Thyroid gland (tissue), 4 donors: ENCODE measurements around the gene C2orf42. TPM values are rescaled to one million over a fixed set of nuclear protein-coding genes. Genes with fewer than 3 reads are reported as not detected.
"Not testable (repeated sequence)": the region's sequence is repeated elsewhere in the genome, so short reads cannot be mapped to it uniquely, and the experiment has no call there.

Source experiments
- DNase-seq, 2 donors: peaks; one replicate each; pipeline ENCODE4 v3.0.0-alpha.2; 2019
- H3K27ac ChIP-seq, 3 donors: fragments of 200-600 bp; sonication (generic); 1 replicate in 2 of 3; 2 replicates in 1 of 3; pipeline ENCODE4 v1.5.1; 2016 to 2019; ENCODE audit warnings: mild to moderate bottlenecking in 1 of 3, moderate library complexity in 1 of 3
- H3K27me3 ChIP-seq: fragments of 200-600 bp; sonication (generic); one replicate; pipeline ENCODE4 v1.5.1; 2019
- H3K36me3 ChIP-seq, 2 donors: fragments of 200-600 bp; sonication (generic); one replicate each; pipeline ENCODE4 v1.5.1; 2016 to 2019
- H3K4me1 ChIP-seq, 2 donors: fragments of 200-600 bp; sonication (generic); one replicate each; pipeline ENCODE4 v1.5.1; 2017 to 2019
- H3K4me3 ChIP-seq, 3 donors: fragments of 200-600 bp; sonication (generic); replicated peaks in 1 of 3; 1 replicate in 2 of 3; 2 replicates in 1 of 3; pipeline ENCODE4 v1.5.1; 2016; ENCODE audit warnings: mild to moderate bottlenecking in 1 of 3
- H3K9me3 ChIP-seq: fragments of 200-600 bp; sonication (generic); one replicate; pipeline ENCODE4 v1.5.1; 2017
- POLR2A ChIP-seq, 2 donors: fragments of 450-650 bp; IDR thresholded peaks; one replicate each; pipeline ENCODE4 v1.6.1; 2017; ENCODE audit warnings: antibody characterized with exemption in 2 of 2, mild to moderate bottlenecking in 2 of 2, moderate library complexity in 1 of 2
- WGBS, 2 donors: methylation state at CpG; one replicate each; pipeline ENCODE4 v1.1.5; 2017; 5-methylcytosine and 5-hydroxymethylcytosine counted together
- intact Hi-C: fragments of 100-400 bp; cut with DNase I; formaldehyde crosslinking; loops from one replicate; pipeline ENCODE4 v1.15.1; 2023
- total RNA-seq, 4 donors: library from RNA; depleted of rRNA; stranded (reverse); fragments of >200 nt; gene quantifications; one replicate each; pipeline ENCODE4 v1.2.3, GENCODE V29; 2016
- TF ChIP-seq, protein P1 (sequence below), 6 experiments: fragments of 200-600 bp in 3 of 6; fragments of 450-650 bp in 3 of 6; sonication (generic) in 3 of 6; IDR thresholded peaks; one replicate each; pipeline ENCODE4 v1.5.1; 2016 to 2019; ENCODE audit warnings: antibody characterized with exemption in 6 of 6, mild to moderate bottlenecking in 2 of 6, inconsistent platforms in 1 of 6, moderate library complexity in 1 of 6

The C2orf42 gene
- total RNA-seq, 4 donors from 2014 or later, result 9.8 to 26.5 (median 18.0) TPM

- intact Hi-C loops, result no loop called here
- H3K27me3 ChIP-seq, result no peaks in the 10 kb centered on the region
- no peaks in the 10 kb centered on the region for H3K9me3 ChIP-seq
- no peak overlapping the region for H3K4me3 ChIP-seq
- no peaks in the 10 kb centered on the region for H3K36me3 ChIP-seq
- H3K27ac ChIP-seq, result peak overlapping the region in 1 of 3 donors; percentile 11
- WGBS, 2 donors, result 49 to 55% methylated on average over 11 of the region's 11 CpGs
- TF ChIP-seq POLR2A (IDR thresholded peaks at IDR 0.05), result no peak
- TF ChIP-seq, protein P1, sequence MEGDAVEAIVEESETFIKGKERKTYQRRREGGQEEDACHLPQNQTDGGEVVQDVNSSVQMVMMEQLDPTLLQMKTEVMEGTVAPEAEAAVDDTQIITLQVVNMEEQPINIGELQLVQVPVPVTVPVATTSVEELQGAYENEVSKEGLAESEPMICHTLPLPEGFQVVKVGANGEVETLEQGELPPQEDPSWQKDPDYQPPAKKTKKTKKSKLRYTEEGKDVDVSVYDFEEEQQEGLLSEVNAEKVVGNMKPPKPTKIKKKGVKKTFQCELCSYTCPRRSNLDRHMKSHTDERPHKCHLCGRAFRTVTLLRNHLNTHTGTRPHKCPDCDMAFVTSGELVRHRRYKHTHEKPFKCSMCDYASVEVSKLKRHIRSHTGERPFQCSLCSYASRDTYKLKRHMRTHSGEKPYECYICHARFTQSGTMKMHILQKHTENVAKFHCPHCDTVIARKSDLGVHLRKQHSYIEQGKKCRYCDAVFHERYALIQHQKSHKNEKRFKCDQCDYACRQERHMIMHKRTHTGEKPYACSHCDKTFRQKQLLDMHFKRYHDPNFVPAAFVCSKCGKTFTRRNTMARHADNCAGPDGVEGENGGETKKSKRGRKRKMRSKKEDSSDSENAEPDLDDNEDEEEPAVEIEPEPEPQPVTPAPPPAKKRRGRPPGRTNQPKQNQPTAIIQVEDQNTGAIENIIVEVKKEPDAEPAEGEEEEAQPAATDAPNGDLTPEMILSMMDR (IDR thresholded peaks at IDR 0.05), result no peak
- DNase-seq, result peak in 1 of 2 donors; percentile 45
- H3K4me1 ChIP-seq, result peaks cover 5 to 20% of the 10 kb centered on the region in 2 donors
These were observed 86.3 kb downstream of the C2orf42 start for GRCh38 chr2:70104231-70105111.

GRCh38 chr2:70103531-70104061 is 87.2 kb downstream of the C2orf42 start:
- H3K27ac ChIP-seq, result peak overlapping the region in 1 of 3 donors; percentile 2
- DNase-seq, result no peak
- TF ChIP-seq, protein P1 (IDR thresholded peaks at IDR 0.05), result no peak
- no peak for TF ChIP-seq POLR2A (IDR thresholded peaks at IDR 0.05)
- no peaks in the 10 kb centered on the region for H3K9me3 ChIP-seq
- no peaks in the 10 kb centered on the region for H3K36me3 ChIP-seq
- 91 to 92% methylated on average over 5 of the region's 5 CpGs for WGBS, 2 donors
- H3K4me1 ChIP-seq, result peaks cover 5 to 11% of the 10 kb centered on the region in 2 donors
- no peak overlapping the region for H3K4me3 ChIP-seq
- intact Hi-C loops, result no loop called here
- no peaks in the 10 kb centered on the region for H3K27me3 ChIP-seq

DNA sequence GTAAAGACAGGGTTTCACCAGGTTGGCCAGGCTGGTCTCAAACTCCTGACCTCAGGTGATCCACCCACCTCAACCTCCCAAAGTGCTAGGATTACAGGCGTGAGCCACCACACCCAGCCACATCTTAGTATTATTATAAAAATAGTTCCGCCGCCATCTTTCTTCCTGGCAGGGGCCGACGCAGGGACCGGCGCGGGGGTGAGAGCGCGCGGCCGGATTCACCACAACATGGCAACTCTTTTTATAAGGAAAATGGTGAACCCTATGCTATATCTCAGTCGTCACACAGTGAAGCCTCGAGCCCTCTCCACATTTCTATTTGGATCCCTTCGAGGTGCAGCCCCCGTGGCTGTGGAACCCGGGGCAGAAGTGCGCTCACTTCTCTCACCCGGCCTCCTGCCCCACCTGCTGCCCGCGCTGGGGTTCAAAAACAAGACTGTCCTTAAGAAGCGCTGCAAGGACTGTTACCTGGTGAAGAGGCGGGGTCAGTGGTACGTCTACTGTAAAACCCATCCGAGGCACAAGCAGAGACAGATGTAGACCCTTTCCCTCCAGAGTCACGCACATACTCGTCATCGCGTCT is 88.4 kb downstream of the C2orf42 start:
- H3K9me3 ChIP-seq, H3K4me3 ChIP-seq, H3K27ac ChIP-seq, intact Hi-C loops, H3K27me3 ChIP-seq, H3K36me3 ChIP-seq, DNase-seq, H3K4me1 ChIP-seq: not testable (repeated sequence)
- 90 to 96% methylated on average over 29 of the region's 29 CpGs for WGBS, 2 donors

DNA sequence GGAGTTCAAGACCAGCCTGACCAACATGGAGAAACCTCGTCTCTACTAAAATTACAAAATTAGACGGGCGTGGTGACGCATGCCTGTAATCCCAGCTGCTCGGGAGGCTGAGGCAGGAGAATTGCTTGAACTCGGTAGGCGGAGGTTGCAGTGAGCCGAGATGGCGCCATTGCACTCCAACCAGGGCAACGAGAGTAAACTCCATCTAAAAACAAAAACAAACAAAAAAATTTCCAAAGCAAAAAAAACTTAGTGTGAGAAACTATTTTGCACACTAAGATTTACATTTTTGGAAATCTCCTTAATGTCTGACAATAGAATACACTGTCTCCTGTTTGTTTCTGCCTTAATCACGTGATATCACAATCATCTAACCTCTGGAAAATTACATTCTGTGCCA is 89.1 kb downstream of the C2orf42 start:
- H3K27me3 ChIP-seq, H3K9me3 ChIP-seq, H3K36me3 ChIP-seq, H3K4me1 ChIP-seq, DNase-seq, intact Hi-C loops, H3K4me3 ChIP-seq, H3K27ac ChIP-seq: not testable (repeated sequence)
- 89 to 94% methylated on average over 11 of the region's 11 CpGs for WGBS, 2 donors

DNA sequence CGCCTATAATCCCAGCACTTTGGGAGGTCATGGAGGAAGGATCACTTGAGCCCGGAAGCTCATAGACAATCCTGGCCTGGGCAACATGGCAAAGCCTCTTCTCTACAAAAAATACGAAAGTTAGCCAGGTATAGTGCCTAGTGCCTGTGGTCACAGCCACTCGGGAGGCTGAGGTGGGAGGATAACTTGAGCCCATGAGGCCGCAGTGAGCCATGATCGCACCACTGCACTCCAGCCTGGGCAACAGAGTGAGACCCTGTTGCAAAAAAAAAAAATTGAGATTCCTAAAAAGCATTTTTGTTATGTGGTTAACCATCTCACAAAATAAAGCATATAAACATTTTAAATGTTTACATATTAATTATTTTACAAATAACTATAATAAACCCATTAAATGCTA is 89.6 kb downstream of the C2orf42 start:
- TF ChIP-seq, protein P1 (IDR thresholded peaks at IDR 0.05), result no peak
- TF ChIP-seq POLR2A (IDR thresholded peaks at IDR 0.05), result no peak
- 95 to 99% methylated on average over 6 of the region's 6 CpGs for WGBS, 2 donors
- Histone ChIP-seq H3K27ac (no peak overlapping the region), H3K27me3 (no peaks in the 10 kb centered on the region), H3K9me3 (no peaks in the 10 kb centered on the region), H3K4me3 (no peak overlapping the region), H3K36me3 (no peaks in the 10 kb centered on the region), H3K4me1 (peaks cover 0 to 5% of the 10 kb centered on the region in 2 donors)
- intact Hi-C loops, result no loop called here
- no peak for DNase-seq

Other genes starting within 250 kb of the C2orf42 start
- gene ASPRV1, start 229.4 kb downstream of the C2orf42 start, total RNA-seq, result 1 to 10 TPM in 3 of 4 donors, under 1 TPM in 1; 0.89 to 2.0 (median 1.5) TPM
- 100 to 1,000 TPM; 165 to 215 (median 195) TPM for gene PCBP1, start 103.5 kb downstream of the C2orf42 start, total RNA-seq
- 100 to 1,000 TPM; 111 to 229 (median 156) TPM for gene TIA1, start 57.6 kb upstream of the C2orf42 start, total RNA-seq
- 10 to 100 TPM; 84.2 to 99.4 (median 93.6) TPM for gene PCYOX1, start 67.1 kb upstream of the C2orf42 start, total RNA-seq
- gene SNRPG, start 102.7 kb upstream of the C2orf42 start, total RNA-seq, result 100 to 1,000 TPM in 2 of 4 donors, 10 to 100 TPM in 2; 35.9 to 160 (median 120) TPM
- 10 to 100 TPM; 20.5 to 47.3 (median 39.4) TPM for gene FAM136A, start 111.0 kb upstream of the C2orf42 start, total RNA-seq